K562 (cell line): Measurements from ENCODE around the gene CENPI. TPM values are rescaled to one million over a fixed set of nuclear protein-coding genes. Genes with fewer than 3 reads are reported as not detected.
A peak's percentile ranks its signal among the peaks of the same experiment; 100 is the strongest.

Experiments used
- ATF1 ChIP-seq, 2 experiments: fragments of 450-650 bp in 1 of 2; IDR thresholded peaks; 2 replicates each; pipeline ENCODE4 v1.6.1; 2016; ENCODE audit warnings: missing compliant biosample characterization in 1 of 2, missing genetic modification characterization in 1 of 2
- CBFB ChIP-seq: sonication (generic); formaldehyde crosslinking; IDR thresholded peaks from 2 replicates; pipeline ENCODE4 v1.4.0; 2020; ENCODE audit warnings: mild to moderate bottlenecking, missing genetic modification reagents
- CBX5 ChIP-seq: IDR thresholded peaks from 2 replicates; pipeline ENCODE4 v1.6.1; 2014; ENCODE audit warnings: low read depth, borderline replicate concordance
- DIDO1 ChIP-seq: fragments of 450-650 bp; IDR thresholded peaks from 2 replicates; pipeline ENCODE4 v1.6.1; 2016; ENCODE audit warnings: low read depth, missing biosample characterization, missing genetic modification characterization
- HMGN3 ChIP-seq: IDR thresholded peaks from 2 replicates; pipeline ENCODE4 v1.6.1; 2011; ENCODE audit warnings: borderline replicate concordance, low read depth, mild to moderate bottlenecking, mixed read lengths, low read length; ENCODE audit not compliant: insufficient read length; ENCODE audit errors: extremely low read depth
- HNRNPLL ChIP-seq: fragments of 200-400 bp; formaldehyde crosslinking; IDR thresholded peaks from 2 replicates; pipeline ENCODE4 v1.6.1; 2017; ENCODE audit warnings: low read length, low read depth, mild to moderate bottlenecking; ENCODE audit not compliant: poor library complexity, severe bottlenecking
- NCOA2 ChIP-seq, 2 experiments: fragments of 450-650 bp; IDR thresholded peaks; 2 replicates each; pipeline ENCODE4 v1.6.1; 2018; ENCODE audit warnings: mild to moderate bottlenecking in 2 of 2, moderate library complexity in 1 of 2; ENCODE audit not compliant: partially characterized antibody in 2 of 2
- NR2C2 ChIP-seq, 2 experiments: fragments of 200-800 bp in 1 of 2; sonication (Bioruptor generic) in 1 of 2; sonication (generic) in 1 of 2; formaldehyde crosslinking in 1 of 2; IDR thresholded peaks; 2 replicates each; pipeline versions ENCODE4 v1.6.1 to v1.8.0; 2016 to 2022; ENCODE audit warnings: mild to moderate bottlenecking in 1 of 2, missing compliant biosample characterization in 1 of 2, missing genetic modification characterization in 1 of 2, missing genetic modification reagents in 1 of 2
- NRF1 ChIP-seq, 2 experiments: fragments of 450-650 bp; IDR thresholded peaks in 1 of 2; conservative IDR thresholded peaks in 1 of 2; 2 replicates each; pipeline ENCODE4 v1.6.1; 2014; ENCODE audit warnings: mild to moderate bottlenecking in 2 of 2
- POLR3A ChIP-seq: IDR thresholded peaks from 2 replicates; pipeline ENCODE4 v1.6.1; 2011; ENCODE audit warnings: borderline replicate concordance, mild to moderate bottlenecking, moderate library complexity; ENCODE audit not compliant: insufficient read length, insufficient read depth; ENCODE audit errors: extremely low read depth
- SREBF2 ChIP-seq: sonication (generic); formaldehyde crosslinking; IDR thresholded peaks from 2 replicates; pipeline ENCODE4 v1.4.0; 2020; ENCODE audit warnings: mild to moderate bottlenecking, missing genetic modification reagents
- STAT5B ChIP-seq: fragments of 250-450 bp; sonication (Bioruptor Pico); IDR thresholded peaks from 2 replicates; pipeline ENCODE4 v1.8.0; 2021; ENCODE audit warnings: mild to moderate bottlenecking, inconsistent platforms
- ZNF174 ChIP-seq: fragments of 250-450 bp; sonication (Bioruptor Pico); IDR thresholded peaks from 2 replicates; pipeline ENCODE4 v1.4.0; 2020; ENCODE audit warnings: mild to moderate bottlenecking
- ZZZ3 ChIP-seq: fragments of 450-650 bp; IDR thresholded peaks from 2 replicates; pipeline ENCODE4 v1.6.1; 2016; ENCODE audit warnings: antibody characterized with exemption, mild to moderate bottlenecking, moderate library complexity
- polyA plus RNA-seq, 8 experiments: library from polyadenylated mRNA; depleted of rRNA in 4 of 8; stranded (reverse) in 5 of 8; unstranded in 3 of 8; fragments of >200 nt; fragmentation: Nextera tagmentation in 2 of 8; fragmentation: Illumina TruSeq in 1 of 8; extraction: Ambion mirVana in 2 of 8; extraction: Trizol in 1 of 8; gene quantifications; 2 replicates each; pipeline versions ENCODE4 v1.2.1 to v1.2.3, GENCODE V29; 2011 to 2014; ENCODE audit warnings: inconsistent platforms in 1 of 8, missing spikeins in 1 of 8
- total RNA-seq, 7 experiments: library from RNA; depleted of rRNA in 6 of 7; stranded (reverse); fragments of >200 nt in 6 of 7; fragmentation: Illumina TruSeq in 2 of 7; extraction: Trizol in 2 of 7; gene quantifications; 2 replicates each; pipeline versions ENCODE4 v1.2.1 to v1.2.3, GENCODE V29; 2011 to 2021; ENCODE audit warnings: low replicate concordance in 1 of 7
- TF ChIP-seq, protein P1 (sequence below): fragments of 200-400 bp; formaldehyde crosslinking; IDR thresholded peaks from 2 replicates; pipeline ENCODE4 v1.6.1; 2017; ENCODE audit warnings: mild to moderate bottlenecking, low read depth, low read length, moderate library complexity
- TF ChIP-seq, protein P2 (sequence below): fragments of 450-650 bp; IDR thresholded peaks from 2 replicates; pipeline ENCODE4 v1.7.1; 2018; ENCODE audit warnings: mild to moderate bottlenecking, low read depth; ENCODE audit not compliant: partially characterized antibody
- TF ChIP-seq, protein P3 (sequence below): fragments of 450-650 bp; formaldehyde crosslinking; IDR thresholded peaks from 2 replicates; pipeline ENCODE4 v1.4.0; 2020; ENCODE audit warnings: mild to moderate bottlenecking
- TF ChIP-seq, protein P4 (sequence below): fragments of 450-650 bp; IDR thresholded peaks from 2 replicates; pipeline ENCODE4 v1.6.1; 2016; ENCODE audit warnings: borderline replicate concordance

CENPI gene
- total and polyA plus RNA-seq, 9 of the 15 experiments (the other 6 are each of a cell fraction or from before 2014, with no cell fraction given), result 6.6 to 23.5 (median 14.9) TPM

DNA sequence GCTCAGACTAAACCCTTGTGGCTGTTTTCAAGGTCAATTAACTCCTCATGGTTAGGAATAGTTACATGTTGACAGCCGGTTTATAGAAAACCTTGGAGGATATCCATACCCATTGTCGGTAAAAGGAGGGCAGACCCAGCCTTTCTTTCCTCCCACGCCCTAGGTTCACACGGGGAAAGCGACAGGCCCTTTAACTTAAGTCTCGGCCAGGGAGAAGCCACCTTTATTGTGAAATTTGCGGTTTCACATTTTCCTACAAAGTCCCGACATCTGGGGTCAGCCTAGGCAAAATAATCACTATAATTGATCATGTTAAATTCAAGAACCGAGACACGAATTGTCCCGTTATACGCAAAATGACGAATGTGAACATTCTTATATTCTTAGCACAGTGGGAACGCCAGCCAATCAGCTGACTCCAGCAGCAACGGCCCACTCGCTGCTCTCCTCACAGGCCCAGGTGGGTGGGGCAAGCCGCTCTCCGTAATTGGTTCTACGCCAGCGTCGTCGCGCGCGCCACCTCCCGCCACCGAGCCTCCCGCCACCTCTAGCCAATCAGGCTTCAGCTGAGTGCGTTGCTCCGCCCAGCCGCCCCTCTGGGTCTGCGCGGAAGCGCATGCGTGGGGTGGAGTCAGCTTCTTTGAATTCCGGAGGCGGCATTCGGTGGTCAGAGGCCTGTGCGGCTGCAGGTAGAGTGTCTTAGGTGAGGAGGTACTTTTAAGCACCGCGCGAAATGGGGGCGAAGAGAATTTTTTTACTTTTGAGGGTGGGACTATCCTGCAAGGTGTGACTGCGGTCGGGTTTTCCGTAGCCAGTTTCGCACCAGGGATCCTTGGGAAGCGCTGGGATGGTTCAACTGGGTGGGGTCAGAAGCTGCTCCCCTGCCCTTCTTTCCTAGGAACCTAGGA, at the start of gene CENPI (continued):
- TF ChIP-seq CBX5 (no peak), SREBF2 (no peak), DIDO1 (no peak), POLR3A (no peak), HNRNPLL (peak; percentile 96), ZNF174 (CRISPR knock-in tag) (no peak), ATF1 (CRISPR knock-in tag; IDR thresholded peaks at IDR 0.05) (no peak), ATF1 (tag; IDR thresholded peaks at IDR 0.05) (peak; percentile 90), NR2C2 (CRISPR knock-in tag; IDR thresholded peaks at IDR 0.05) (no peak), NR2C2 (tag; IDR thresholded peaks at IDR 0.05) (no peak), NCOA2 (IDR thresholded peaks at IDR 0.05; ENCODE audit: partially characterized antibody in 2 of 2) (no peak), CBFB (CRISPR knock-in tag) (no peak), HMGN3 (peak; percentile 68), NRF1 (conservative IDR thresholded peaks at IDR 0.05 in 1 of 2, IDR thresholded peaks at IDR 0.05 in 1 of 2) (peak; percentile 97 to 98), STAT5B (no peak), ZZZ3 (no peak)
- TF ChIP-seq, protein P1, sequence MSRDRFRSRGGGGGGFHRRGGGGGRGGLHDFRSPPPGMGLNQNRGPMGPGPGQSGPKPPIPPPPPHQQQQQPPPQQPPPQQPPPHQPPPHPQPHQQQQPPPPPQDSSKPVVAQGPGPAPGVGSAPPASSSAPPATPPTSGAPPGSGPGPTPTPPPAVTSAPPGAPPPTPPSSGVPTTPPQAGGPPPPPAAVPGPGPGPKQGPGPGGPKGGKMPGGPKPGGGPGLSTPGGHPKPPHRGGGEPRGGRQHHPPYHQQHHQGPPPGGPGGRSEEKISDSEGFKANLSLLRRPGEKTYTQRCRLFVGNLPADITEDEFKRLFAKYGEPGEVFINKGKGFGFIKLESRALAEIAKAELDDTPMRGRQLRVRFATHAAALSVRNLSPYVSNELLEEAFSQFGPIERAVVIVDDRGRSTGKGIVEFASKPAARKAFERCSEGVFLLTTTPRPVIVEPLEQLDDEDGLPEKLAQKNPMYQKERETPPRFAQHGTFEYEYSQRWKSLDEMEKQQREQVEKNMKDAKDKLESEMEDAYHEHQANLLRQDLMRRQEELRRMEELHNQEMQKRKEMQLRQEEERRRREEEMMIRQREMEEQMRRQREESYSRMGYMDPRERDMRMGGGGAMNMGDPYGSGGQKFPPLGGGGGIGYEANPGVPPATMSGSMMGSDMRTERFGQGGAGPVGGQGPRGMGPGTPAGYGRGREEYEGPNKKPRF, result no peak
- TF ChIP-seq, protein P2, sequence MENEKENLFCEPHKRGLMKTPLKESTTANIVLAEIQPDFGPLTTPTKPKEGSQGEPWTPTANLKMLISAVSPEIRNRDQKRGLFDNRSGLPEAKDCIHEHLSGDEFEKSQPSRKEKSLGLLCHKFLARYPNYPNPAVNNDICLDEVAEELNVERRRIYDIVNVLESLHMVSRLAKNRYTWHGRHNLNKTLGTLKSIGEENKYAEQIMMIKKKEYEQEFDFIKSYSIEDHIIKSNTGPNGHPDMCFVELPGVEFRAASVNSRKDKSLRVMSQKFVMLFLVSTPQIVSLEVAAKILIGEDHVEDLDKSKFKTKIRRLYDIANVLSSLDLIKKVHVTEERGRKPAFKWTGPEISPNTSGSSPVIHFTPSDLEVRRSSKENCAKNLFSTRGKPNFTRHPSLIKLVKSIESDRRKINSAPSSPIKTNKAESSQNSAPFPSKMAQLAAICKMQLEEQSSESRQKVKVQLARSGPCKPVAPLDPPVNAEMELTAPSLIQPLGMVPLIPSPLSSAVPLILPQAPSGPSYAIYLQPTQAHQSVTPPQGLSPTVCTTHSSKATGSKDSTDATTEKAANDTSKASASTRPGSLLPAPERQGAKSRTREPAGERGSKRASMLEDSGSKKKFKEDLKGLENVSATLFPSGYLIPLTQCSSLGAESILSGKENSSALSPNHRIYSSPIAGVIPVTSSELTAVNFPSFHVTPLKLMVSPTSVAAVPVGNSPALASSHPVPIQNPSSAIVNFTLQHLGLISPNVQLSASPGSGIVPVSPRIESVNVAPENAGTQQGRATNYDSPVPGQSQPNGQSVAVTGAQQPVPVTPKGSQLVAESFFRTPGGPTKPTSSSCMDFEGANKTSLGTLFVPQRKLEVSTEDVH, result peak; percentile 92
- TF ChIP-seq, protein P3, sequence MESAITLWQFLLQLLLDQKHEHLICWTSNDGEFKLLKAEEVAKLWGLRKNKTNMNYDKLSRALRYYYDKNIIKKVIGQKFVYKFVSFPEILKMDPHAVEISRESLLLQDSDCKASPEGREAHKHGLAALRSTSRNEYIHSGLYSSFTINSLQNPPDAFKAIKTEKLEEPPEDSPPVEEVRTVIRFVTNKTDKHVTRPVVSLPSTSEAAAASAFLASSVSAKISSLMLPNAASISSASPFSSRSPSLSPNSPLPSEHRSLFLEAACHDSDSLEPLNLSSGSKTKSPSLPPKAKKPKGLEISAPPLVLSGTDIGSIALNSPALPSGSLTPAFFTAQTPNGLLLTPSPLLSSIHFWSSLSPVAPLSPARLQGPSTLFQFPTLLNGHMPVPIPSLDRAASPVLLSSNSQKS (CRISPR knock-in tag), result no peak
- TF ChIP-seq, protein P4, sequence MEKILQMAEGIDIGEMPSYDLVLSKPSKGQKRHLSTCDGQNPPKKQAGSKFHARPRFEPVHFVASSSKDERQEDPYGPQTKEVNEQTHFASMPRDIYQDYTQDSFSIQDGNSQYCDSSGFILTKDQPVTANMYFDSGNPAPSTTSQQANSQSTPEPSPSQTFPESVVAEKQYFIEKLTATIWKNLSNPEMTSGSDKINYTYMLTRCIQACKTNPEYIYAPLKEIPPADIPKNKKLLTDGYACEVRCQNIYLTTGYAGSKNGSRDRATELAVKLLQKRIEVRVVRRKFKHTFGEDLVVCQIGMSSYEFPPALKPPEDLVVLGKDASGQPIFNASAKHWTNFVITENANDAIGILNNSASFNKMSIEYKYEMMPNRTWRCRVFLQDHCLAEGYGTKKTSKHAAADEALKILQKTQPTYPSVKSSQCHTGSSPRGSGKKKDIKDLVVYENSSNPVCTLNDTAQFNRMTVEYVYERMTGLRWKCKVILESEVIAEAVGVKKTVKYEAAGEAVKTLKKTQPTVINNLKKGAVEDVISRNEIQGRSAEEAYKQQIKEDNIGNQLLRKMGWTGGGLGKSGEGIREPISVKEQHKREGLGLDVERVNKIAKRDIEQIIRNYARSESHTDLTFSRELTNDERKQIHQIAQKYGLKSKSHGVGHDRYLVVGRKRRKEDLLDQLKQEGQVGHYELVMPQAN, result 0 out of 2 replicates have a peak, but pooled peaks have one; percentile 29
